ENCODE data around the gene CCSER2. TPM values are rescaled to one million over a fixed set of nuclear protein-coding genes. Genes with fewer than 3 reads are reported as not detected.

CCSER2 gene
- 9.4 to 12.6 TPM (median 11.0 TPM) in 5 replicates for total RNA-seq (2022; extraction: Qiagen RNA extraction; ENCODE audit: low read depth)

GRCh38 chr10:84328418-84329195, at the start of gene CCSER2:
CCSER2 (plus strand) TSS chr10:84328589; CDS start chr10:84371053, 42,464 bp downstream.

Other genes starting within 250 kb of the CCSER2 start
- 184 to 216 TPM (median 196 TPM) in 5 replicates for gene GHITM, start 189.1 kb upstream of the CCSER2 start, total RNA-seq (2022; extraction: Qiagen RNA extraction; ENCODE audit: low read depth)
- not detected in 5 replicates for gene GPR15LG, start 154.8 kb upstream of the CCSER2 start, total RNA-seq (2022; extraction: Qiagen RNA extraction; ENCODE audit: low read depth)
- 0.06 to 0.14 TPM (median 0.10 TPM) in 4 of 5 replicates, not detected in the other for gene CDHR1, start 134.1 kb upstream of the CCSER2 start, total RNA-seq (2022; extraction: Qiagen RNA extraction; ENCODE audit: low read depth)
- not detected in 5 replicates for gene LRIT2, start 103.0 kb upstream of the CCSER2 start, total RNA-seq (2022; extraction: Qiagen RNA extraction; ENCODE audit: low read depth)
- gene LRIT1, start 87.0 kb upstream of the CCSER2 start, total RNA-seq (2022; extraction: Qiagen RNA extraction; ENCODE audit: low read depth) = not detected in 5 replicates
- not detected in 5 replicates for gene RGR, start 83.5 kb upstream of the CCSER2 start, total RNA-seq (2022; extraction: Qiagen RNA extraction; ENCODE audit: low read depth)